ENCODE data around the gene PLD3.

DNA sequence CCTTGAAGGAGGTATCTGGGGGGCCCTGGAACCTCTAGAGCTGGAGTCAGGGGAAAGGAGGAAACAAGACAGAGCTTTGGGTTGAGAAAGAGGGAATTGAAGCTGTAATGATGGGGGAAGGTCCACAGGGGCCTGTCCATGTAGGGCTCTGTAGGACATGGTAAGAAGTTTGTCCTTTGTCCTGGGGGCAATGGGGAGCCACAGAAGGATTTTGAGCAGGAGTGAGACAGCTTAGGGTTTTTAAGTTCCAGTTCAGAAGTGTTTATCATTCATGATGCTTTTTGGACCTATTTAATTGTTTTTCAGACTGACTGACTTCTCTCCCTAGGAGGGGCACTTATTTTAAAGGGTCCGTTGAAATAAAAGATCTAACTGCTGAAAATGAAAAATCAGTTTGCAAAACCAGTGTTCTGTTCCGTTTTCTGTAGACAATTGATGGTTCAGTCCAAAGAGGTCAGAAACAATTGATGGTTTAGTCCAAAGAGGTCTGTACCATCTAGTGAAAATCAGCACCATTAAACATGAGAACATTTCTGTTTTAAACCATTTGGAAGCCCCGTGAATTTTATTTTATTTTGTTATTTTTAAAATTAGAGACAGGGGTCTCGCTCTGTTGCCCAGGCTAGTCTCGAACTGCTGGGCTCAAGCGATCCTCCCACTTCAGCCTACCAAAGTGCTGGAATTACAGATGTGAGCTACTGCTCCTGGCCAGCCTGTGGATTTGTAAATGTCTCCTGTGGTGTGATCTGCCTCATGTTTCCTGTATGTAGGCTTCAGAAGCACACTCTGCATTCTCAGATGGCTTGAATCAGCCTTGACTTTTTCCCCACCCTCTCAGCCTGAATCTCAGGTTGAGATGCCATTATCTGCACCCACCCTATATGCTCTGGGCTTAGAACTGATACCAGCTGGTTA lies 8.4 kb downstream of the PLD3 start:
- no peak for TF ChIP-seq EZH2 (IDR thresholded peaks at IDR 0.05; ENCODE audit: low read length, unreplicated experiment)
- no peak for TF ChIP-seq CTCF (conservative IDR thresholded peaks at IDR 0.05; ENCODE audit: low read depth, low read length)
